HG03571 (cell line): Measurements from ENCODE around the gene INSYN1.
"Not testable (repeated sequence)": the region's sequence is repeated elsewhere in the genome, so short reads cannot be mapped to it uniquely, and the experiment has no call there.

Experiments
- ATAC-seq: cut with Tn5 transposase; IDR thresholded peaks from one replicate; pipeline ENCODE4 v1.9.1; 2021; ENCODE audit not compliant: unreplicated experiment

The INSYN1 gene

GRCh38 chr15:73750951-73751350 is 2.2 kb downstream of the INSYN1 start:
- ATAC-seq = no peak

- no peak for ATAC-seq
Measured at GRCh38 chr15:73750438-73750837, 2.7 kb downstream of the INSYN1 start.

GRCh38 chr15:73749971-73750370 is 3.2 kb downstream of the INSYN1 start:
- no peak for ATAC-seq

- ATAC-seq = no peak
Measured at GRCh38 chr15:73749533-73749932, 3.6 kb downstream of the INSYN1 start.

GRCh38 chr15:73748730-73749129 is 4.4 kb downstream of the INSYN1 start:
- ATAC-seq = no peak

- no peak for ATAC-seq
Measured at GRCh38 chr15:73747847-73748590, 5.1 kb downstream of the INSYN1 start.

GRCh38 chr15:73746883-73747282 is 6.3 kb downstream of the INSYN1 start:
- no peak for ATAC-seq

- ATAC-seq = no peak
Measured at GRCh38 chr15:73746261-73746660, 6.9 kb downstream of the INSYN1 start.

GRCh38 chr15:73745073-73745472 is 8.1 kb downstream of the INSYN1 start:
- no peak for ATAC-seq

- no peak for ATAC-seq
Measured at GRCh38 chr15:73744293-73744692, 8.9 kb downstream of the INSYN1 start.

- ATAC-seq = no peak
Measured at GRCh38 chr15:73741321-73741836, 11.8 kb downstream of the INSYN1 start.

- ATAC-seq = no peak
Measured at GRCh38 chr15:73740152-73741048, 12.8 kb downstream of the INSYN1 start.

- ATAC-seq = no peak
Measured at GRCh38 chr15:73737535-73737934, 15.6 kb downstream of the INSYN1 start.

- no peak for ATAC-seq
Measured at GRCh38 chr15:73732930-73733329, 20.2 kb downstream of the INSYN1 start.

GRCh38 chr15:73732051-73732450 is 21.1 kb downstream of the INSYN1 start:
- ATAC-seq = not testable (repeated sequence)

GRCh38 chr15:73727330-73727976 is 25.7 kb downstream of the INSYN1 start:
- no peak for ATAC-seq

- ATAC-seq = no peak
Measured at GRCh38 chr15:73724212-73724611, 28.9 kb downstream of the INSYN1 start.

- no peak for ATAC-seq
Measured at GRCh38 chr15:73723191-73723590, 30.0 kb downstream of the INSYN1 start.

- ATAC-seq = no peak
Measured at GRCh38 chr15:73722425-73722824, 30.7 kb downstream of the INSYN1 start.

- ATAC-seq = no peak
Measured at GRCh38 chr15:73718694-73719093, 34.5 kb downstream of the INSYN1 start.

- ATAC-seq = no peak
Measured at GRCh38 chr15:73717802-73718201, 35.3 kb downstream of the INSYN1 start.
